Right ventricle myocardium superior (tissue), 1 donor: ENCODE results near the gene AGFG2. TPM values are rescaled to one million over a fixed set of nuclear protein-coding genes. Genes with fewer than 3 reads are reported as not detected.
"Not testable (repeated sequence)": the region's sequence is repeated elsewhere in the genome, so short reads cannot be mapped to it uniquely, and the experiment has no call there.

ENCODE experiments used
- ATAC-seq: fragments of 200-7000 bp; cut with Tn5 transposase; one replicate; pipeline ENCODE4 v1.9.1; 2020; ENCODE audit warnings: mild to moderate bottlenecking; ENCODE audit not compliant: poor library complexity
- DNase-seq: peaks from one replicate; pipeline ENCODE4 v3.0.0-alpha.2; 2020
- intact Hi-C: fragments of 100-400 bp; cut with DNase I; formaldehyde crosslinking; loops from one replicate; pipeline ENCODE4 v1.11.2; 2022
- long read RNA-seq: library from polyadenylated mRNA; unstranded; transcript quantifications from one replicate; pipeline ENCODE4 v2.0.0, GENCODE V29; 2021
- total RNA-seq: library from RNA; stranded (reverse); fragmentation: NEBNext Ultra II Directional; extraction: Animal tissue kit (Norgen Biotek cat#: 25700); gene quantifications from one replicate; pipeline ENCODE4 v1.2.1, GENCODE V29; 2021
- donor health status: DM: no; HTN: yes; CAD: no; lungs with severe emphysema.

AGFG2 gene, protein sequence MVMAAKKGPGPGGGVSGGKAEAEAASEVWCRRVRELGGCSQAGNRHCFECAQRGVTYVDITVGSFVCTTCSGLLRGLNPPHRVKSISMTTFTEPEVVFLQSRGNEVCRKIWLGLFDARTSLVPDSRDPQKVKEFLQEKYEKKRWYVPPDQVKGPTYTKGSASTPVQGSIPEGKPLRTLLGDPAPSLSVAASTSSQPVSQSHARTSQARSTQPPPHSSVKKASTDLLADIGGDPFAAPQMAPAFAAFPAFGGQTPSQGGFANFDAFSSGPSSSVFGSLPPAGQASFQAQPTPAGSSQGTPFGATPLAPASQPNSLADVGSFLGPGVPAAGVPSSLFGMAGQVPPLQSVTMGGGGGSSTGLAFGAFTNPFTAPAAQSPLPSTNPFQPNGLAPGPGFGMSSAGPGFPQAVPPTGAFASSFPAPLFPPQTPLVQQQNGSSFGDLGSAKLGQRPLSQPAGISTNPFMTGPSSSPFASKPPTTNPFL
- 19.8 TPM for total RNA-seq
- long read RNA-seq, full-length matches to known transcripts = 28 of 56 reads
- long read RNA-seq, partial matches to known transcripts = 10 of 56 reads
- long read RNA-seq, other reads (novel, unspliced or antisense) = 18 of 56 reads

DNA sequence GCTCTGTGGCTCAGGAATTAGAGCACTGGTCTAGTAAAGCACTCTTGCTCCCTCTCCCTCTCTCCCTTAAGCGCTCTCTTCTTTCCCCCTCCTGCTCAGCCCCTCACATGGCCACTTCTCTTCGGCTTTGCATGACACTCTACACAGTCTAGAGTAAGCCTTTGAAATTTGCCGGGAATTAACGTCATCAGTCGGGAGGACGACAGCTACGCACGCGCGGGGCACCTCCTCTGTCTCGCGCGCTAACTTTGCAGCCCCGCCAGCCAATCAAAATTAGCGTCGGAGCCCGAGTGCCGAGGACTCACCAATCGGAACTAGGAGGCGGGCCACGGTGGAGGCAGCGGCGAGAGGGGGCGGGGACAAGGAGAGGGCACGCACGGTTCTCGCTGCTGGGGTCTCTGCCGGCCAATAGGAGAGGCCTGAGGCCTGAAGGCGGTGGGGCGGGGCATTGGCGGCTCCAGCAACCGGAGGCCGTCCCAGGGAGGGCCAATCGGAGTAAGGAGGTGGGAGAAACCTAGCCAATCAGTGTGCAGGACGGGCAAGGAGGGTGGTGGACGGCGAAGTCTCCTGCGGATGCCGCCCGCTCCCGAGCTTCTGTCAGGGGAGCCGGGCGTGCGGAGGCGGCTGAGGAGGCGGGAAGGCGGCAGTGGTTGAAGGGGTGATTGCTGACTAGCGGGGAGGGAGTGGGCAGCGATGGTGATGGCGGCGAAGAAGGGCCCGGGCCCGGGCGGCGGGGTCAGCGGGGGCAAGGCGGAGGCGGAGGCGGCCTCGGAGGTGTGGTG is at the start of gene AGFG2:
AGFG2 (plus strand) TSS at position 550 of the 782 bp plus-strand sequence; CDS start at position 694, 144 bp downstream.
- intact Hi-C loops = no loop called here
- ATAC-seq (peak; percentile 99), DNase-seq (peak; percentile 100)

- intact Hi-C loops = no loop called here
- ATAC-seq (no peak), DNase-seq (no peak)
Observed at GRCh38 chr7:100489824-100490223, 49.2 kb upstream of the AGFG2 start.

DNA sequence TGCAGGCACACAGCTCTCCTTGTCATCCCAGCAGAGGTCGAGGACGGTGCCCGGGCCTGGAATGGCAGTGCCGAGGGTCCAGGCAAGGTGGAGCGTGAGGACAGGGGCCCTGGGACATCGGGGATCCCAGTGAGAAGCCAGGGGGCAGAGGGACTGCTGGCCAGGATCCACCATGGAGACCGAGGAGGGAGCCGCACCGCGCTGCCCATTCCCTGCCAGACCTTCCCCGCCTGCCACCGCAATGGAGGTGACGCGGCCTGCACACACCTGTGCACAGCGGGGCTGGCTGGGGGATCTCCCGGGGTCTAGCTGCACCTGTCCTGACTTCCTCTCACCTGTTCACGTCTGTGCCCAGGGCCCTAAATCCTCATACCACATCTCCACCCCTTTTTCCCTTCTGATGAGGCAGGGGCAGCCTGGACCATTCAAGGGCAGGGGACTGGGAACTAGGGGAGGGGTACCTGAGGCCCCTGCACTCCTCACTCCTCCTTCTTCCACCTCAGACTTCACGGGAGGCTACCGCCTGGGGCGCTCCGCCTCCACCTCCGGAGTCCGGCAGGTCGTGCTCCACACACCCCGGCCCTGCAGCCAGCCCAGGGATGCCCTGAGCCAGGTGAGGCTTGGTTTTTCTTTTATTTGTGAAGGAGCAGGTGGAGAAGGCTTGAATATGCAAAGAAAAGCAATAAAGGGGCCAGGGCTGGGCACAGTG is 48.4 kb upstream of the AGFG2 start:
- ATAC-seq = no peak
- intact Hi-C loops = no loop called here
- DNase-seq = no peak

- no peak for ATAC-seq
- no peak for DNase-seq
- intact Hi-C loops = no loop called here
Observed at GRCh38 chr7:100491192-100491578, 47.8 kb upstream of the AGFG2 start.

DNA sequence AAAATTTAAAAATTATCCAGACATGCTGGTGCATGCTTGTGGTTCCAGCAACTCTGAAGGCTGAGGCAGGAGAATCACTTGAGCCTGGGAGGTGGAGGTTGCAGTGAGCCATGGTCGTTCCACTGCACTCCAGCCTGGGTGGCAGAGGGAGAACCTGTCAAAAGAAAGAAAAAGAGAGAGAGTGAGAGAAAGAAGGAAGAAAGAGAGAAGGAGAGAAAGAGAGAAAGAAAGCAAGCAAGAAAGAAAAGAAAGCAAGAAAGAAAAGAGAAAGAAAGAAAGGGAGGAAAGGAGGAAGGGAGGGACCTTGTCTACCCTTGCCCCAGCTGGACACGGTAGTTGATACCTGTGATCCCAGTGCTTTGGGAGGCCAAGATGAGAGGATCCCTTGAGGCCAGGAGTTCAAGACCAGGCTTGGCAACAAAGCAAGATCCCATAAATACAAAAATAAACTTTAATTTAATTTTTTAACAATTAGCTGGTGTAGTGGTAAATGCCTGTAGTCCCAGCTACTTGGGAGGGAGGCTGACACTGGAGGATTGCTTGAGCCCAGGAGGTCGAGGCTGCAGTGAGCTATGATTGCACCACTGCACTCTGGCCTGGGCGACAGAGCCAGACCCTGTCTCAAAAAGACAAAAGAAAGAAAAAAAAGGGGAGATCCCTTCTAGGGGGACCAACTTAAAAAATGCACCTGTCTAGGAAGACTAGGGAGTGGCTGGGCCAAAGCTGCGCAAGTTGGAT is 46.1 kb upstream of the AGFG2 start:
- no peak for ATAC-seq
- intact Hi-C loops = no loop called here
- DNase-seq = no peak

DNA sequence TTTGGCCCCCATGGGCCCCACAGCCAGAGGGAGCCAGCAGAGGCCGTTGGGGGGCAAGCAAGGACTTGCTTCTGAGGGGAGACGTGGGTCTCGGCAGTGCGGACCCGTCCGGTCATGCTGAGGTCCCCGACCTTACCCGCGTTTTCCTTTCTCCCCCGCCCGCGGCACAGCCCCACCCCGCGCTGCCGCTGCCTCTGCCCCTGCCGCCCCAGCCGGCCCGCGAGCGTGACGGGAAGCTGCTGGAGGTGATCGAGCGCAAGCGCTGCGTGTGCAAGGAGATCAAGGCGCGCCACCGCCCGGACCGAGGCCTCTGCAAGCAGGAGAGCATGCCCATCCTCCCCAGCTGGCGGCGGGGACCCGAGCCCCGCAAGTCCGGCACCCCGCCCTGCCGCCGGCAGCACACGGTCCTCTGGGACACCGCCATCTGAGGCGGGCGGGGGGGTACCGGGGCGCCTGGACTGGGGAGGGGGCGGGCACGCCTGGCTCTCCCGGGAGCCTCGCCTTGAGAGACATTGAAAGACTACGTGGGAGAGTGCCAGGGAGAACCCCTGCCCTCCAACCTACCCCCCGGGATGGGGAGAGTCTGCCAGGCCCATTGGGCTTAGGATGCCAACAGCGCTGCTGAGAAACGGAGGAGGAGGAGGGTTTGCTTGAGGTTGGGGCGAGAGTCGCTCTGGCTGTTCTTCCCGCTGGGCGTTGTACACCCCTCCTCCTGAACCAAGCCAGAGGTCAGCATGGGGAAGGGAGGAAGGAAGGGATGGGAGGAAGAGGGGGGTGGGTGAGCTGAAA is 45.3 kb upstream of the AGFG2 start:
- ATAC-seq = peak; percentile 72
- peak; percentile 69 for DNase-seq
- intact Hi-C loops = no loop called here

- no peak for ATAC-seq
- no peak for DNase-seq
- intact Hi-C loops = no loop called here
Observed at GRCh38 chr7:100496509-100496908, 42.5 kb upstream of the AGFG2 start.

- intact Hi-C loops, DNase-seq, ATAC-seq: not testable (repeated sequence)
Observed at GRCh38 chr7:100500743-100501142, 38.3 kb upstream of the AGFG2 start.

DNA sequence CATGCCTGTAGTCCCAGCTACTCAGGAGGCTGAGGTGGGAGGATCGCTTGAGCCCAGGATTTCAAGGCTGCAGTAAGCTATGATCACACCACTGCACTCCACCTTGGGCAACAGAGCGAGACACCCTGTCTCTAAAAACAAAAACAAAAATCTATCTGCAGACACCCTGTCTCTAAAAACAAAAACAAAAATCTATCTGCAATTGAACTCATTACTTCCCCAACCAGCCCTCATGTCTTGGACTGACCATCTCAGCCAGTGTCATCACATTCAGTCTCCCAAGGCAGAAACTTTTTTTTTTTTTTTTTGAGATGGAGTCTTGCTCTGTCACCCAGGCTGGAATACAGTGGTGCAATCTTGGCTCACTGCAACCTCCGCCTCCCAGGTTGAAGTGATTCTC is 35.0 kb upstream of the AGFG2 start:
- ATAC-seq, intact Hi-C loops, DNase-seq: not testable (repeated sequence)

GRCh38 chr7:100504887-100505611 is 34.0 kb upstream of the AGFG2 start:
- DNase-seq (no peak), ATAC-seq (no peak)
- intact Hi-C loops = no loop called here

- DNase-seq = no peak
- intact Hi-C loops = no loop called here
- ATAC-seq = no peak
Observed at GRCh38 chr7:100506356-100506923, 32.6 kb upstream of the AGFG2 start.

GRCh38 chr7:100509231-100509630 is 29.8 kb upstream of the AGFG2 start:
- DNase-seq (no peak), ATAC-seq (no peak)
- intact Hi-C loops = no loop called here

DNA sequence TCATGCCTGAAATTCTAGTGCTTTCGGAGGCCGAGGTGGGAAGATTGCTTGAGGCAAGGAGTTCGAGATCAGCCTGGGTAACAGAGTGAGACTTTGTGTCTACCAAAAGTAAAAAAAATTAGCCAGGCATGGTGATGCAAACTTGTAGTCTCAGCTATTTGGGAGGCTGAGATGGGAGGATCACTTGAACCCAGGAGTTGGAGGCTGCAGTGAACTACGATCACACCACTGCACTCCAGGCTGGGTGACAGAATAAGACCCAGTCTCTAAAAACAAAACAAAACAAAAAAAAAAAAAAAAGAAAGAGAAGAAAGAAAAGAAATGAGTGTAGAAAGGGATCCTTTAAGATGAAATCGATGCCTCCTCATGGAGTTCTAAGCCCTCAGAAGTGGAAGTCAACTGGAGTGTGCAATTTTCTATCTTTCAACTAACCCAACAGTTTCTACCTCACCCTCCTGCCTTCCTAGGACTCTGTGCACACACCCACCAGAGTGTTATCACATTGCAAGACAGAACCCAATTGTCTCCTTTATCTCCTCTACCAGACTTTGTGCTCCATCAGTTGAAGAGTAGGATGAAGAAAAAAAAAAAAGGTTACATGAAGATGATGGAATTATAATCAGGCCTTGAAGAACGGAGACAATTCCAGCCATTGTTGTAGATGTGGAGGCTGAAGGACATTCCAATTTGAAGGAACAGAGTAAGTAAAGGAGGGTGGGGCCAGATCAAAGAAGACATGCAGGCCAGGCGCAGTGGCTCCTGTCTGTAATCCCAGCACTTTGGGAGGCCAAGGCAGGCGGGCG is 28.4 kb upstream of the AGFG2 start:
- DNase-seq = no peak
- ATAC-seq = no peak
- intact Hi-C loops = no loop called here

- intact Hi-C loops = no loop called here
- DNase-seq = no peak
Observed at GRCh38 chr7:100513212-100513810, 25.7 kb upstream of the AGFG2 start.

DNA sequence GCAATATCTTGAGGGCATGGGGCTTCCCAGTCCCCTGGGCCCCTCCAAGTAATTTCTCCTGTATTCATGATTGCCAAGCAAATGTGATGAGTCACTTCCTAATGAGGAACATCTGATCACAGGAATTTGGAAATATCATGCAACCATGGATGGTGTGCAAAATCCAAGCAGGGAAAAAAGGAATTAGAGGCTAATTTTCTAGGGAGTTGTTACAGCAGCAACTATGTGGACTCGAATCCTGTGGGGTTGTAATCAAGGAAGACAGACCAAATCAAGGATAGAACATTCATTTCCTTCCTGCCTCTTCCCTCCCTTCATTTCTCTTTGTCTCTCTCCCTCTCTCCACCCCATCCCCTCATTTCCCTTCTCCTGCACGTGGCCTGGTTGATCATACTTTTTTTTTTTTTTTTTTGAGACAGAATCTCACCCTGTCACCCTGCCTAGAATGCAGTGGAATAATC is 23.9 kb upstream of the AGFG2 start:
- ATAC-seq (peak; percentile 78), DNase-seq (no peak)
- intact Hi-C loops = no loop called here

More at GRCh38 chr7:100513212-100513810, 25.7 kb upstream of the AGFG2 start:
- no peak for ATAC-seq
